ENCODE data around the gene GALK1. TPM values are rescaled to one million over a fixed set of nuclear protein-coding genes. Genes with fewer than 3 reads are reported as not detected.
A peak's percentile ranks its signal among the peaks of the same experiment; 100 is the strongest.

Gene GALK1
- total and polyA plus RNA-seq, 2 of the 13 experiments (the other 11 are each of a cell fraction or from before 2014, with no cell fraction given): 59.9 to 93.6 TPM

- TF ChIP-seq ZNF407 (CRISPR knock-in tag; IDR thresholded peaks at IDR 0.05; ENCODE audit: not compliant biosample characterization) (peak; percentile 23), CTCF (CRISPR knock-in tag; IDR thresholded peaks at IDR 0.05) (0 out of 2 replicates have a peak, but pooled peaks have one; percentile 11), HNF1A (IDR thresholded peaks at IDR 0.05; ENCODE audit: low read depth) (0 out of 2 replicates have a peak, but pooled peaks have one; percentile 45), HNF1A (CRISPR knock-in tag; IDR thresholded peaks at IDR 0.05; ENCODE audit: borderline replicate concordance) (no peak; the same call in 1 of the 2 replicates), ZNF282 (IDR thresholded peaks at IDR 0.05; ENCODE audit: partially characterized antibody) (no peak), SMAD3 (CRISPR knock-in tag; IDR thresholded peaks at IDR 0.05) (peak; percentile 36), IRX3 (CRISPR knock-in tag; IDR thresholded peaks at IDR 0.05; ENCODE audit: borderline replicate concordance, low read depth) (peak; percentile 72; the same call in 1 of the 2 replicates), EED (CRISPR knock-in tag; IDR thresholded peaks at IDR 0.05) (peak; percentile 13; the same call in 1 of the 2 replicates), ZSCAN29 (CRISPR knock-in tag; conservative IDR thresholded peaks at IDR 0.05) (no peak), TGIF2 (CRISPR knock-in tag; IDR thresholded peaks at IDR 0.05) (peak; percentile 70; the same call in 1 of the 2 replicates), CAMTA2 (CRISPR knock-in tag; IDR thresholded peaks at IDR 0.05; ENCODE audit: borderline replicate concordance) (peak; percentile 87), ARHGAP35 (CRISPR knock-in tag; IDR thresholded peaks at IDR 0.05; ENCODE audit: borderline replicate concordance) (peak; percentile 51; the same call in 1 of the 2 replicates), SP5 (CRISPR knock-in tag; IDR thresholded peaks at IDR 0.05; ENCODE audit: borderline replicate concordance, low read depth) (no peak)
Measured at GRCh38 chr17:75784473-75785015, 19.6 kb upstream of the GALK1 start, which contains the start of gene UNK (continued).

Data from HepG2 (cell line).